GM23248 (cell line): ENCODE data around the gene CFAP299. TPM values are rescaled to one million over a fixed set of nuclear protein-coding genes. Genes with fewer than 3 reads are reported as not detected.

Source experiments
- DNase-seq: peaks from one replicate; pipeline ENCODE4 v3.0.0-alpha.2; 2015
- H2AFZ ChIP-seq: fragments of 200-600 bp; sonication (generic); 2 replicates; pipeline ENCODE4 v1.6.1; 2016; ENCODE audit warnings: antibody characterized with exemption
- H3F3A ChIP-seq: fragments of 200-600 bp; sonication (generic); 2 replicates; pipeline ENCODE4 v1.6.1; 2016; ENCODE audit warnings: mild to moderate bottlenecking, antibody characterized with exemption, mixed run types; ENCODE audit not compliant: insufficient read depth
- H3K27ac ChIP-seq: fragments of 200-600 bp; sonication (generic); 2 replicates; pipeline ENCODE4 v1.5.1; 2016; ENCODE audit warnings: mild to moderate bottlenecking
- H3K27me3 ChIP-seq: fragments of 200-600 bp; sonication (generic); replicated peaks from 2 replicates; pipeline ENCODE4 v1.6.1; 2016; ENCODE audit warnings: mild to moderate bottlenecking; ENCODE audit not compliant: insufficient read depth
- H3K36me3 ChIP-seq: fragments of 200-600 bp; sonication (generic); 2 replicates; pipeline ENCODE4 v1.6.1; 2016; ENCODE audit warnings: low read depth, mild to moderate bottlenecking
- H3K4me1 ChIP-seq: fragments of 200-600 bp; sonication (generic); 2 replicates; pipeline ENCODE4 v1.6.1; 2016; ENCODE audit warnings: mild to moderate bottlenecking; ENCODE audit not compliant: insufficient read depth
- H3K4me2 ChIP-seq: fragments of 200-600 bp; sonication (generic); one replicate; pipeline ENCODE4 v1.6.1; 2016; ENCODE audit warnings: mild to moderate bottlenecking; ENCODE audit not compliant: unreplicated experiment
- H3K4me3 ChIP-seq: fragments of 200-600 bp; sonication (generic); 2 replicates; pipeline ENCODE4 v1.5.1; 2016; ENCODE audit warnings: mild to moderate bottlenecking
- H3K79me2 ChIP-seq: fragments of 200-600 bp; sonication (generic); 2 replicates; pipeline ENCODE4 v1.6.1; 2016; ENCODE audit warnings: mild to moderate bottlenecking; ENCODE audit not compliant: insufficient read depth
- H3K9ac ChIP-seq: fragments of 200-600 bp; sonication (generic); 2 replicates; pipeline ENCODE4 v1.6.1; 2016; ENCODE audit warnings: mild to moderate bottlenecking
- H3K9me2 ChIP-seq: fragments of 200-600 bp; sonication (generic); 2 replicates; pipeline ENCODE4 v1.6.1; 2016; ENCODE audit warnings: mixed run types, mild to moderate bottlenecking, moderate library complexity; ENCODE audit not compliant: insufficient read depth
- H3K9me3 ChIP-seq: fragments of 200-600 bp; sonication (generic); one replicate; pipeline ENCODE4 v1.6.1; 2017; ENCODE audit warnings: low read depth
- H4K20me1 ChIP-seq: fragments of 200-600 bp; sonication (generic); 2 replicates; pipeline ENCODE4 v1.6.0; 2016; ENCODE audit not compliant: insufficient read depth
- EZH2 ChIP-seq: fragments of 200-600 bp; sonication (generic); IDR thresholded peaks from 2 replicates; pipeline ENCODE4 v1.6.1; 2018; ENCODE audit warnings: antibody characterized with exemption, mild to moderate bottlenecking; ENCODE audit not compliant: insufficient read depth, poor library complexity, severe bottlenecking
- EZH2phosphoT487 ChIP-seq: fragments of 200-600 bp; sonication (generic); IDR thresholded peaks from 2 replicates; pipeline ENCODE4 v1.6.1; 2018; ENCODE audit warnings: antibody characterized with exemption, moderate library complexity, mild to moderate bottlenecking, low read depth; ENCODE audit not compliant: insufficient read depth
- WGBS, 2 experiments: methylation state at CpG; one replicate each; pipeline ENCODE4 v1.1.6; 2015 to 2017; ENCODE audit warnings: low lambda C conversion rate in 2 of 2, low coverage in 1 of 2; ENCODE audit errors: missing lambda C conversion rate in 2 of 2; 5-methylcytosine and 5-hydroxymethylcytosine counted together
- in situ Hi-C: fragments of 300-500 bp; cut with MboI; formaldehyde crosslinking; loops from 2 replicates; pipeline ENCODE4 v1.15.0; 2020
- polyA plus RNA-seq: library from polyadenylated mRNA; unstranded; fragments of >200 nt; fragmentation: Nextera tagmentation; extraction: Ambion mirVana; gene quantifications from 2 replicates; pipeline ENCODE4 v1.2.1, GENCODE V29; 2016
- total RNA-seq: library from RNA; depleted of rRNA; stranded (reverse); fragments of >200 nt; shearing (Covaris generic); gene quantifications from 2 replicates; pipeline ENCODE4 v1.2.3, GENCODE V29; 2014

The CFAP299 gene
- total and polyA plus RNA-seq, 2 experiments from 2014 or later = 1.0 to 1.1 TPM

- TF ChIP-seq EZH2 (no peak), EZH2phosphoT487 (no peak)
- peak; percentile 29 for DNase-seq
- Histone ChIP-seq H2AFZ (no peak overlapping the region), H3K36me3 (no peaks in the 10 kb centered on the region), H3K4me1 (no peaks in the 10 kb centered on the region), H3F3A (no peaks in the 10 kb centered on the region), H3K27me3 (no peaks in the 10 kb centered on the region), H4K20me1 (no peaks in the 10 kb centered on the region), H3K9me3 (no peaks in the 10 kb centered on the region), H3K9me2 (no peaks in the 10 kb centered on the region), H3K27ac (no peak overlapping the region), H3K4me2 (no peak overlapping the region), H3K79me2 (no peaks in the 10 kb centered on the region), H3K9ac (no peak overlapping the region), H3K4me3 (no peak overlapping the region)
- in situ Hi-C loops = no loop called here
These were observed 567.5 kb downstream of the CFAP299 start for GRCh38 chr4:80903020-80903419.

DNA sequence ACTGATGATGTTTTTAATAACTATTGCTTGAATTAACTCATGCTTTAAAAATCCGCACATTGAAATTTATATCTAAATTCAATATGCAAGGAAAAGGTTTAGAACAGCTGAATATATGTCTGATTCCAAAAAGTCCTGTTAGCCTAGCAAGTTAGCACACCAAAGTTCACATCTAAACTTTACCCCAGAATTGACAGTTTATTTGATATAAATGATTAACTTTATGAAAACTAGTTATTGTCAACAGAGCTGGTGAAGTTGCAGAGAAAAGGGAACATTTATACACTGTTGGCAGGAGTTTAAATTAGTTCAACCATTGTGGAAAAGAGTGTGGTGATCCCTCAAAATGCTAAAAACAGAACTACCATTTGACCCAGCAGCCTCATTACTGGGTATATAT, 574.4 kb downstream of the CFAP299 start:
- H3K79me2 ChIP-seq = no peaks in the 10 kb centered on the region
- 78 to 88% methylated on average over 1 of the region's 1 CpG for WGBS, 2 experiments
- H3K9me3 ChIP-seq = no peaks in the 10 kb centered on the region
- H2AFZ ChIP-seq = no peak overlapping the region
- H3K27me3 ChIP-seq = no peaks in the 10 kb centered on the region
- no peak for DNase-seq
- H3K4me3 ChIP-seq = no peak overlapping the region
- no peaks in the 10 kb centered on the region for H4K20me1 ChIP-seq
- H3F3A ChIP-seq = no peaks in the 10 kb centered on the region
- no peak overlapping the region for H3K27ac ChIP-seq
- in situ Hi-C loops = no loop called here
- H3K4me2 ChIP-seq = no peak overlapping the region
- H3K9me2 ChIP-seq = no peaks in the 10 kb centered on the region
- H3K9ac ChIP-seq = no peak overlapping the region
- no peaks in the 10 kb centered on the region for H3K36me3 ChIP-seq
- H3K4me1 ChIP-seq = no peaks in the 10 kb centered on the region
- TF ChIP-seq EZH2phosphoT487 = no peak
- no peak for TF ChIP-seq EZH2

GRCh38 chr4:80911458-80911857, 575.9 kb downstream of the CFAP299 start:
- Histone ChIP-seq H3F3A (no peaks in the 10 kb centered on the region), H4K20me1 (no peaks in the 10 kb centered on the region), H3K79me2 (no peaks in the 10 kb centered on the region), H3K4me3 (no peak overlapping the region), H3K27me3 (no peaks in the 10 kb centered on the region), H3K4me1 (no peaks in the 10 kb centered on the region), H2AFZ (no peak overlapping the region), H3K27ac (no peak overlapping the region), H3K9me3 (no peaks in the 10 kb centered on the region), H3K9ac (no peak overlapping the region), H3K4me2 (no peak overlapping the region), H3K36me3 (no peaks in the 10 kb centered on the region), H3K9me2 (no peaks in the 10 kb centered on the region)
- in situ Hi-C loops = no loop called here
- DNase-seq = no peak
- no peak for TF ChIP-seq EZH2phosphoT487
- no peak for TF ChIP-seq EZH2

DNA sequence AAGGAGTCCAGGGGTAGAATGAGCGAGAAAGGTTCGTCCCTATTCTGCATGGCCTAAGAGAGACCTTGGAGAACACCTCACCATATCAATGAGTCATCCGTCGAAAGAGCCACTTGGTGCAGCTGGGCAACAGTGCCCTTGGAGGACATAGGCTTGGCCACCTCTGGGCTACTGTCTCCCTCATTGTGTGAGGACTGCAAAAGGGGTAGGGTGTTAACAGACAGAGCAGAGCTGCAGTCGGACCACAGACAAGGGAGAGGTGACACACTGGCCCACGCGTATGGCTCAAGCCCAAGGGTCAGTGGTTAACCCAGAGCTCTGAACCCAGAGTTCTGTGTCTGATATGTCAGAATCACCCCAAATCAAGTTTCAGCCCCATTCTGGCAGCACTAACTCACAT, 576.8 kb downstream of the CFAP299 start:
- Histone ChIP-seq H3F3A (no peaks in the 10 kb centered on the region), H3K79me2 (no peaks in the 10 kb centered on the region), H3K4me1 (peaks cover under 1% of the 10 kb centered on the region; the same call in 1 of the 2 replicates), H4K20me1 (no peaks in the 10 kb centered on the region), H3K9ac (no peak overlapping the region), H3K27me3 (no peaks in the 10 kb centered on the region), H3K4me3 (no peak overlapping the region), H3K36me3 (no peaks in the 10 kb centered on the region), H2AFZ (no peak overlapping the region), H3K4me2 (no peak overlapping the region), H3K9me2 (no peaks in the 10 kb centered on the region), H3K27ac (no peak overlapping the region), H3K9me3 (no peaks in the 10 kb centered on the region)
- WGBS, 2 experiments = 84 to 86% methylated on average over 7 of the region's 7 CpGs
- TF ChIP-seq EZH2phosphoT487 (no peak), EZH2 (no peak)
- DNase-seq = no peak
- in situ Hi-C loops = no loop called here

GRCh38 chr4:80913381-80913780, 577.9 kb downstream of the CFAP299 start:
- in situ Hi-C loops = no loop called here

More at GRCh38 chr4:80913381-80913780, 577.9 kb downstream of the CFAP299 start:
- H3K27ac ChIP-seq = no peak overlapping the region
- H3F3A ChIP-seq = no peaks in the 10 kb centered on the region
- H3K9ac ChIP-seq = no peak overlapping the region
- H3K79me2 ChIP-seq = no peaks in the 10 kb centered on the region
- WGBS, 2 experiments = 68 to 80% methylated on average over 3 of the region's 3 CpGs
- no peak overlapping the region for H3K4me3 ChIP-seq
- TF ChIP-seq EZH2phosphoT487 (no peak), EZH2 (no peak)
- H3K36me3 ChIP-seq = no peaks in the 10 kb centered on the region
- H4K20me1 ChIP-seq = no peaks in the 10 kb centered on the region
- H2AFZ ChIP-seq = no peak overlapping the region
- H3K9me2 ChIP-seq = no peaks in the 10 kb centered on the region
- H3K27me3 ChIP-seq = no peaks in the 10 kb centered on the region
- no peak for DNase-seq
- no peaks in the 10 kb centered on the region for H3K9me3 ChIP-seq
- peaks cover 7% of the 10 kb centered on the region; the same call in 1 of the 2 replicates for H3K4me1 ChIP-seq
- H3K4me2 ChIP-seq = no peak overlapping the region
